HepG2 (cell line): ENCODE data around the gene BCAN. TPM values are rescaled to one million over a fixed set of nuclear protein-coding genes. Genes with fewer than 3 reads are reported as not detected.
A peak's percentile ranks its signal among the peaks of the same experiment; 100 is the strongest.

Source experiments
- AGO2 ChIP-seq: fragments of 200-400 bp; formaldehyde crosslinking; optimal IDR thresholded peaks from 2 replicates; pipeline ENCODE3; 2017; ENCODE audit warnings: mild to moderate bottlenecking, low read depth, low read length, moderate library complexity
- GATAD2A ChIP-seq: IDR thresholded peaks from 2 replicates; pipeline ENCODE4 v1.6.1; 2016
- HNF1B ChIP-seq: sonication (generic); formaldehyde crosslinking; IDR thresholded peaks from 2 replicates; pipeline ENCODE4 v1.5.1; 2020; ENCODE audit warnings: mild to moderate bottlenecking, moderate library complexity, missing genetic modification reagents
- HOXA3 ChIP-seq: sonication (generic); formaldehyde crosslinking; IDR thresholded peaks from 2 replicates; pipeline ENCODE4 v1.5.0; 2020; ENCODE audit warnings: missing genetic modification reagents
- HOXD1 ChIP-seq: sonication (generic); formaldehyde crosslinking; IDR thresholded peaks from 2 replicates; pipeline ENCODE4 v1.5.0; 2020; ENCODE audit warnings: missing genetic modification reagents
- MYC ChIP-seq: sonication (generic); formaldehyde crosslinking; IDR thresholded peaks from 2 replicates; pipeline ENCODE4 v1.9.0; 2021; ENCODE audit warnings: missing genetic modification reagents, borderline replicate concordance
- PCBP1 ChIP-seq: fragments of 200-400 bp; formaldehyde crosslinking; IDR thresholded peaks from 2 replicates; pipeline ENCODE4 v1.6.1; 2017; ENCODE audit warnings: mild to moderate bottlenecking, low read depth, low read length, borderline replicate concordance
- SALL1 ChIP-seq: sonication (generic); formaldehyde crosslinking; IDR thresholded peaks from 2 replicates; pipeline ENCODE4 v1.8.0; 2022; ENCODE audit warnings: mild to moderate bottlenecking, missing genetic modification reagents
- SALL2 ChIP-seq: sonication (generic); formaldehyde crosslinking; IDR thresholded peaks from 2 replicates; pipeline ENCODE4 v1.8.1; 2023; ENCODE audit warnings: mild to moderate bottlenecking, missing genetic modification reagents, inconsistent platforms
- SETDB1 ChIP-seq: sonication (generic); formaldehyde crosslinking; IDR thresholded peaks from 2 replicates; pipeline ENCODE4 v1.5.1; 2020; ENCODE audit warnings: missing genetic modification reagents, mild to moderate bottlenecking, borderline replicate concordance
- SIN3B ChIP-seq: fragments of 150-350 bp; IDR thresholded peaks from 2 replicates; pipeline ENCODE4 v1.6.1; 2014; ENCODE audit warnings: low read length
- TAF15 ChIP-seq: fragments of 200-400 bp; formaldehyde crosslinking; IDR thresholded peaks from one replicate; pipeline ENCODE4 v1.6.1; 2018; ENCODE audit warnings: mild to moderate bottlenecking, low read depth, low read length; ENCODE audit not compliant: poor library complexity, severe bottlenecking
- ZFP1 ChIP-seq: IDR thresholded peaks from 2 replicates; pipeline ENCODE4 v1.6.1; 2016
- ZFP36 ChIP-seq: fragments of 150-350 bp; IDR thresholded peaks from 2 replicates; pipeline ENCODE4 v1.6.1; 2018; ENCODE audit warnings: borderline replicate concordance, low read length, low read depth; ENCODE audit not compliant: partially characterized antibody
- ZFY ChIP-seq: sonication (generic); formaldehyde crosslinking; IDR thresholded peaks from 2 replicates; pipeline ENCODE4 v1.4.0; 2020; ENCODE audit warnings: missing genetic modification reagents
- ZNF232 ChIP-seq: sonication (generic); formaldehyde crosslinking; IDR thresholded peaks from 2 replicates; pipeline ENCODE4 v1.4.0; 2020; ENCODE audit warnings: missing genetic modification reagents, borderline replicate concordance
- ZNF235 ChIP-seq: sonication (generic); formaldehyde crosslinking; IDR thresholded peaks from 2 replicates; pipeline ENCODE4 v1.8.1; 2023; ENCODE audit warnings: mild to moderate bottlenecking, missing genetic modification reagents, borderline replicate concordance
- ZNF567 ChIP-seq: sonication (generic); formaldehyde crosslinking; IDR thresholded peaks from 2 replicates; pipeline ENCODE4 v1.8.1; 2023; ENCODE audit warnings: mild to moderate bottlenecking, missing genetic modification reagents, borderline replicate concordance
- ZNF572 ChIP-seq: sonication (generic); formaldehyde crosslinking; IDR thresholded peaks from 2 replicates; pipeline ENCODE4 v1.5.1; 2020; ENCODE audit warnings: mild to moderate bottlenecking, missing genetic modification reagents
- ZNF713 ChIP-seq: sonication (generic); formaldehyde crosslinking; IDR thresholded peaks from 2 replicates; pipeline ENCODE4 v1.4.0; 2020; ENCODE audit warnings: mild to moderate bottlenecking, missing genetic modification reagents
- ZNF746 ChIP-seq: sonication (generic); formaldehyde crosslinking; IDR thresholded peaks from 2 replicates; pipeline ENCODE4 v1.8.0; 2022; ENCODE audit warnings: mild to moderate bottlenecking, missing genetic modification reagents
- polyA plus RNA-seq, 8 experiments: library from polyadenylated mRNA; depleted of rRNA in 3 of 8; stranded (reverse) in 7 of 8; unstranded in 1 of 8; fragments of >200 nt; fragmentation: Illumina TruSeq in 4 of 8; extraction: Trizol in 4 of 8; gene quantifications; 2 replicates each; pipeline versions ENCODE4 v1.2.1 to v1.2.3, GENCODE V29; 2011 to 2016; ENCODE audit warnings: low read depth in 4 of 8, missing spikeins in 1 of 8, mixed read lengths in 1 of 8; ENCODE audit not compliant: insufficient read depth in 1 of 8
- total RNA-seq, 5 experiments: library from RNA; depleted of rRNA; stranded (reverse); fragments of >200 nt; fragmentation: Illumina TruSeq; extraction: Trizol; gene quantifications; 2 replicates each; pipeline ENCODE4 v1.2.3, GENCODE V29; 2016; ENCODE audit warnings: low read depth in 1 of 5
- TF ChIP-seq, protein P1 (sequence below): sonication (generic); formaldehyde crosslinking; IDR thresholded peaks from 2 replicates; pipeline ENCODE4 v1.9.0; 2022; ENCODE audit warnings: missing genetic modification reagents, mild to moderate bottlenecking, borderline replicate concordance
- TF ChIP-seq, protein P2 (sequence below): sonication (generic); formaldehyde crosslinking; conservative IDR thresholded peaks from 2 replicates; pipeline ENCODE4 v1.4.0; 2020; ENCODE audit warnings: missing genetic modification reagents

Gene BCAN
- total and polyA plus RNA-seq, 2 of the 13 experiments (the other 11 are each of a cell fraction or from before 2014, with no cell fraction given), result not detected

DNA sequence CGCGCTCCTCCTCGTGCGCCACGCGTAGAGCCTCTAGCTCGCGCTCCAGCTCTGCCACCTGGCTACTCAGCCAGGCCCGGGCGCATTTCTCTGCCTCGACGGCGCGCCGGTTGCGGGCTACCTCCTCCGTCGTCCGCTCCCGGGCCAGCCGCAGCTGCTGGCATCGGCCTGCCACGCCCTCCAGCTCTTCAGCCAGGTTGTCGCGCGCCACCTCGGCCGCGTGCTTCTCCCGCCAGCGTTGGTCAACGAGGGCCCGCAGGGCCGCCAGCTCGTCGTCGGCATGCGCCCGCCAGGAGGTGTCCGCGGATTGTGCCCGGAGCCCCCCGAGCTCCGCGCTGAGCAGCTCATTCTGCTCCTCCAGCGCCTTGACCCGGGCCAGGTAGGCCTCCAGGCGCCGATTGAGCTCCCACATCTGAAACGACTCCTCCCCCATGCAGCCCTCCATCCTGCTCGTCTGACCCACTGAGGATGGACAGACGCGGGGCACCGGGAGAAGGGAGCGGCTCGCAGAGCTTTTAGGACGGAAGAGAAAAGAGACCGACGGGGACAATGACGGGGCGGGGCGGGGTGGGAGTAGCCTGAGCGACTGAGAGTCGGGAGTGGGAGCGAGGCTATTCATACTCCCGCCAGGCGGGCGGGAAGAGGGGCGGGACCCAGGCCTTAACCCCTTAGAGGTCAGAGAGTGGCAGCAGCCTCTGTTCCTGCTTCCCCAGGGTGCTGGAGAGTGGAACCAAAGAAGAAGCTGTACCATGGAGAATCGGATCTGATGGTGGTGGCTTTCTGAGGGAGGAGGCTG is 35.1 kb downstream of the BCAN start, which contains the start of gene NES (continued):
- TF ChIP-seq, protein P1, sequence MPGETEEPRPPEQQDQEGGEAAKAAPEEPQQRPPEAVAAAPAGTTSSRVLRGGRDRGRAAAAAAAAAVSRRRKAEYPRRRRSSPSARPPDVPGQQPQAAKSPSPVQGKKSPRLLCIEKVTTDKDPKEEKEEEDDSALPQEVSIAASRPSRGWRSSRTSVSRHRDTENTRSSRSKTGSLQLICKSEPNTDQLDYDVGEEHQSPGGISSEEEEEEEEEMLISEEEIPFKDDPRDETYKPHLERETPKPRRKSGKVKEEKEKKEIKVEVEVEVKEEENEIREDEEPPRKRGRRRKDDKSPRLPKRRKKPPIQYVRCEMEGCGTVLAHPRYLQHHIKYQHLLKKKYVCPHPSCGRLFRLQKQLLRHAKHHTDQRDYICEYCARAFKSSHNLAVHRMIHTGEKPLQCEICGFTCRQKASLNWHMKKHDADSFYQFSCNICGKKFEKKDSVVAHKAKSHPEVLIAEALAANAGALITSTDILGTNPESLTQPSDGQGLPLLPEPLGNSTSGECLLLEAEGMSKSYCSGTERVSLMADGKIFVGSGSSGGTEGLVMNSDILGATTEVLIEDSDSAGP (CRISPR knock-in tag), result 0 out of 2 replicates have a peak, but pooled peaks have one; percentile 43
- TF ChIP-seq MYC (CRISPR knock-in tag) (peak; percentile 36; the same call in 1 of the 2 replicates), SIN3B (no peak), ZNF713 (no peak), GATAD2A (0 out of 2 replicates have a peak, but pooled peaks have one; percentile 20), ZFP36 (peak; percentile 86), HNF1B (CRISPR knock-in tag) (peak; percentile 64; the same call in 1 of the 2 replicates), ZFY (0 out of 2 replicates have a peak, but pooled peaks have one; percentile 27), SALL1 (no peak), HOXD1 (CRISPR knock-in tag) (0 out of 2 replicates have a peak, but pooled peaks have one; percentile 40), ZNF746 (CRISPR knock-in tag) (peak; percentile 34; the same call in 1 of the 2 replicates), SETDB1 (CRISPR knock-in tag) (no peak), ZNF572 (no peak), HOXA3 (CRISPR knock-in tag) (peak; percentile 60; the same call in 1 of the 2 replicates), PCBP1 (no peak), ZNF567 (CRISPR knock-in tag) (no peak), SALL2 (CRISPR knock-in tag) (no peak), ZFP1 (CRISPR knock-in tag) (no peak), AGO2 (peak; percentile 59), TAF15 (no peak), ZNF232 (CRISPR knock-in tag) (0 out of 2 replicates have a peak, but pooled peaks have one; percentile 30), ZNF235 (peak; percentile 37; the same call in 1 of the 2 replicates)
- TF ChIP-seq, protein P2, sequence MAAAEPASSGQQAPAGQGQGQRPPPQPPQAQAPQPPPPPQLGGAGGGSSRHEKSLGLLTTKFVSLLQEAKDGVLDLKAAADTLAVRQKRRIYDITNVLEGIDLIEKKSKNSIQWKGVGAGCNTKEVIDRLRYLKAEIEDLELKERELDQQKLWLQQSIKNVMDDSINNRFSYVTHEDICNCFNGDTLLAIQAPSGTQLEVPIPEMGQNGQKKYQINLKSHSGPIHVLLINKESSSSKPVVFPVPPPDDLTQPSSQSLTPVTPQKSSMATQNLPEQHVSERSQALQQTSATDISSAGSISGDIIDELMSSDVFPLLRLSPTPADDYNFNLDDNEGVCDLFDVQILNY (CRISPR knock-in tag), result peak; percentile 82
